Smooth muscle cell of the umbilical artery (primary cell): ENCODE measurements around the gene MARCHF3. TPM values are rescaled to one million over a fixed set of nuclear protein-coding genes. Genes with fewer than 3 reads are reported as not detected.

Experiments
- total RNA-seq: library from RNA; depleted of rRNA; stranded (reverse); fragments of >200 nt; gene quantifications from 2 replicates; pipeline ENCODE4 v1.2.3, GENCODE V29; 2014

The MARCHF3 gene, protein sequence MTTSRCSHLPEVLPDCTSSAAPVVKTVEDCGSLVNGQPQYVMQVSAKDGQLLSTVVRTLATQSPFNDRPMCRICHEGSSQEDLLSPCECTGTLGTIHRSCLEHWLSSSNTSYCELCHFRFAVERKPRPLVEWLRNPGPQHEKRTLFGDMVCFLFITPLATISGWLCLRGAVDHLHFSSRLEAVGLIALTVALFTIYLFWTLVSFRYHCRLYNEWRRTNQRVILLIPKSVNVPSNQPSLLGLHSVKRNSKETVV
- total RNA-seq: 58.2 and 73.6 TPM in 2 replicates

DNA sequence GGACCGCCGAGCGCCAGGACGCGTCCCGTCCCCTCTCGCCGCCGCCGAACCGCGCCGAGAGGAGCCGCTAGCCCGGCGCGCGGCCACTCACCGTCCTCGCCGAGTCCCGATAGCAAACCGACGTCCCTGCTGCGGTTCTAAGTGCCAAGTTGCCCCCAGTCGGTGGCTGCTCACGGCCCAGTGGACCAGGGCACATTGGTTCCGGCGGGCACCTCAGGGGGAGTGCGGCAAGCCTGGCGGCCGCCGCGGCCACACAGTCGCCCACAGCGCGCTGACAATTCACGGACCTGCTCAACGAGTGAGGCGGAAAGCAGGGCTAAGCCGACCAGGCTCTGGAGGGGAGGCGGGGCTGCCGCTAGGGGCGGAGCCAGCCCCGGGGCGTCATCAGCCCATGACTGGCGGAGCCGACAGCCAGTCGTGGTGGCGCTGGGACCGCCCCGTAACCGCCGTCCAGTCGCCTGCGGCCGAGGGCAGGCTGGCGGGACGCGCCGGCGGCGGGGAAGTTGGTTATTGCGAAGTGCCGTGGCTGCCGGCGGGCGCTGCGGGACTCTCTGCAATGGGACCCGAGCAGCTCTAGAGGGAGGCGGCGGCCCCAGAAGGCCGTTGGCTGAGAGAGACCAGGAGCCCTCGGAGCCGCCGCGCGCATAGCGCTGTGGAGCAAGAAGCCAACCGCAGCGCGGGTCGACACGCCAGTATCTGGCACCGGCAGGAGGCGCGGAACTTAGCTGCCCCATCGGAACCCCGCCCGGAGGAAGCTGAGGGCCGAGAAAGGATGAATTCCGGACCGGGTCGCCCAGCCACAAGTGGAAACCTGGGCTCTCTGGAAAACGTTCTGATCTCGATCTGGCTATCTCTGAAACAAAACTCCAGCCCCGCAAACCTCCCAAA, at the start of gene MARCHF3:
Gene MARCHF3 (minus strand): TSS at position 300 of the 888 bp plus-strand sequence. CDS start 112,387 bp downstream, outside the sequence.

DNA sequence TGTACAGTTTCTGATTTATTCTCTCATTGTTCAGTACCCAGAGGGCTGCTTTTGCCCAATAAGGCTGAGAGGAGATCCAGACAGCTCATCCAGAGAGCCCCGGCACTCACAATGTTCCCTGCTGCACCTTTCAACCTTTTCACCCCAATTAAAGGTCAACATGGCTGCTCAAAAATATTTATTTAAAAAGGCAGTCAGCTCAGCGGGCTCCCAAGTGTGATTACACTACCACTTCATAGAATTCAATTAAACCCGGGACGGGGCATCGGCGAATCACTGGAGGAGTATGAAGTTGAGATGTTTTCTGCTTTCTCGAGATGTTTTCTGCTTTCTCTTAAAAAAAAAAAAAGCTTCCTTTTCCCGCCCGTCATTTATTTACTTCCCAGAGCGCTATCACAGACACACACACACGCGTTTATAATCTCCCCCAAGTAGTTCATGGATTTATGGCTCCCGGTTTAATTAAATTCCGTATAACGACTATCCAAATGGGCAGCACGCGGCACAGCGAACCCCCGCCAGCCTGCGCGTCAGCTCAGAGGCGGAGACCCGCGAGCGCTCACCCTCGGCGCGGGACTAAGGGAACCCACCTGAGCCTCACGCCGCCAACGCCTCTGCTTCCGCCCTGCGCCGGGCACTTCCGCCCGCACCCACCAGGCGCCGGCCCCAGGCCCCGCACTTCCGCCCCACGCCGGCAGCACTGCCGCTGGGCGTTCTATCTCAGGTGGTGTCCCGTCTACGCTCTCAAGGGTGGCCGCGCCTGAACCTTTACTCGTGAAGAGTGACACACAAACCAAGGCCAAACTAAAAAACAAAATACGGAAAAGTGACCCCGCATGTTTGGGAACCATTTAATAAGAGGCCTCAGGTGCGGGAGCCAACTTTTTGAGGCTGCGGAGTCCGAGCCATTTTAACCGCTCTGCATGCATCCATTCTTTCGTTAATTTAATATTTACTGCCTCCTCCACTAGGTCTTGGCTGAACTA, 42.8 kb upstream of the MARCHF3 start, which contains the start of gene C5orf63:
Gene C5orf63 (minus strand): TSS at position 642 of the 986 bp plus-strand sequence. CDS start 14,507 bp downstream, outside the sequence.

Other genes starting within 250 kb of the MARCHF3 start
- 1.2 and 1.5 TPM in 2 replicates for gene C5orf63, start 42.9 kb upstream of the MARCHF3 start, total RNA-seq